Measurements from ENCODE around the gene ANAPC4.
A peak's percentile ranks its signal among the peaks of the same experiment; 100 is the strongest.

Gene ANAPC4

GRCh38 chr4:25377572-25378436 is 741 bp downstream of the ANAPC4 start:
- no peak for DNase-seq (ENCODE audit: insufficient read length, low spot score)
- peak; percentile 59 for FAIRE-seq

- FAIRE-seq (no peak), DNase-seq (ENCODE audit: insufficient read length, low spot score) (no peak)
These were observed 1.3 kb downstream of the ANAPC4 start for GRCh38 chr4:25378437-25378743.

GRCh38 chr4:25379591-25379990 is 2.5 kb downstream of the ANAPC4 start:
- FAIRE-seq (no peak), DNase-seq (ENCODE audit: insufficient read length, low spot score) (no peak)

- no peak for FAIRE-seq
These were observed 6.6 kb downstream of the ANAPC4 start for GRCh38 chr4:25383647-25384046.

GRCh38 chr4:25386926-25387325 is 9.9 kb downstream of the ANAPC4 start:
- FAIRE-seq (no peak), DNase-seq (ENCODE audit: insufficient read length, low spot score) (no peak)

More at GRCh38 chr4:25383647-25384046, 6.6 kb downstream of the ANAPC4 start:
- no peak for DNase-seq (ENCODE audit: insufficient read length, low spot score)

- no peak for DNase-seq (ENCODE audit: insufficient read length, low spot score)
These were observed 20.2 kb downstream of the ANAPC4 start for GRCh38 chr4:25397305-25397704.

GRCh38 chr4:25399510-25399909 is 22.4 kb downstream of the ANAPC4 start:
- FAIRE-seq (no peak), DNase-seq (ENCODE audit: insufficient read length, low spot score) (no peak)

More at GRCh38 chr4:25397305-25397704, 20.2 kb downstream of the ANAPC4 start:
- FAIRE-seq, result no peak

GRCh38 chr4:25401066-25401465 is 24.0 kb downstream of the ANAPC4 start:
- FAIRE-seq (no peak), DNase-seq (ENCODE audit: insufficient read length, low spot score) (no peak)

- no peak for DNase-seq (ENCODE audit: insufficient read length, low spot score)
These were observed 25.5 kb downstream of the ANAPC4 start for GRCh38 chr4:25402521-25402920.

GRCh38 chr4:25403699-25404098 is 26.6 kb downstream of the ANAPC4 start:
- no peak for FAIRE-seq
- no peak for DNase-seq (ENCODE audit: insufficient read length, low spot score)

More at GRCh38 chr4:25402521-25402920, 25.5 kb downstream of the ANAPC4 start:
- no peak for FAIRE-seq

- DNase-seq (ENCODE audit: insufficient read length, low spot score) (no peak), FAIRE-seq (no peak)
These were observed 28.4 kb downstream of the ANAPC4 start for GRCh38 chr4:25405453-25405852.

GRCh38 chr4:25406081-25406692 is 29.1 kb downstream of the ANAPC4 start:
- DNase-seq (ENCODE audit: insufficient read length, low spot score) (no peak), FAIRE-seq (no peak)

GRCh38 chr4:25410820-25411529 is 33.9 kb downstream of the ANAPC4 start:
- FAIRE-seq (no peak), DNase-seq (ENCODE audit: insufficient read length, low spot score) (no peak)

- DNase-seq (ENCODE audit: insufficient read length, low spot score) (no peak), FAIRE-seq (no peak)
These were observed 36.2 kb downstream of the ANAPC4 start for GRCh38 chr4:25413261-25413660.

GRCh38 chr4:25417014-25417413 is 40.0 kb downstream of the ANAPC4 start:
- no peak for DNase-seq (ENCODE audit: insufficient read length, low spot score)
- FAIRE-seq, result no peak

GRCh38 chr4:25420931-25421330 is 43.9 kb downstream of the ANAPC4 start:
- no peak for DNase-seq (ENCODE audit: insufficient read length, low spot score)
- FAIRE-seq, result no peak

GRCh38 chr4:25421816-25422525 is 44.9 kb downstream of the ANAPC4 start:
- FAIRE-seq (no peak), DNase-seq (ENCODE audit: insufficient read length, low spot score) (no peak)

- no peak for DNase-seq (ENCODE audit: insufficient read length, low spot score)
- no peak for FAIRE-seq
These were observed 46.5 kb downstream of the ANAPC4 start for GRCh38 chr4:25423548-25423947.

- DNase-seq (ENCODE audit: insufficient read length, low spot score) (no peak), FAIRE-seq (no peak)
These were observed 47.6 kb downstream of the ANAPC4 start for GRCh38 chr4:25424539-25425228.

- FAIRE-seq, result no peak
- no peak for DNase-seq (ENCODE audit: insufficient read length, low spot score)
These were observed 48.3 kb downstream of the ANAPC4 start for GRCh38 chr4:25425361-25425760.
